Measurements from ENCODE around the gene APBA1.

GRCh38 chr9:69622676-69623075 lies 49.5 kb downstream of the APBA1 start:
- TF ChIP-seq, protein P1, sequence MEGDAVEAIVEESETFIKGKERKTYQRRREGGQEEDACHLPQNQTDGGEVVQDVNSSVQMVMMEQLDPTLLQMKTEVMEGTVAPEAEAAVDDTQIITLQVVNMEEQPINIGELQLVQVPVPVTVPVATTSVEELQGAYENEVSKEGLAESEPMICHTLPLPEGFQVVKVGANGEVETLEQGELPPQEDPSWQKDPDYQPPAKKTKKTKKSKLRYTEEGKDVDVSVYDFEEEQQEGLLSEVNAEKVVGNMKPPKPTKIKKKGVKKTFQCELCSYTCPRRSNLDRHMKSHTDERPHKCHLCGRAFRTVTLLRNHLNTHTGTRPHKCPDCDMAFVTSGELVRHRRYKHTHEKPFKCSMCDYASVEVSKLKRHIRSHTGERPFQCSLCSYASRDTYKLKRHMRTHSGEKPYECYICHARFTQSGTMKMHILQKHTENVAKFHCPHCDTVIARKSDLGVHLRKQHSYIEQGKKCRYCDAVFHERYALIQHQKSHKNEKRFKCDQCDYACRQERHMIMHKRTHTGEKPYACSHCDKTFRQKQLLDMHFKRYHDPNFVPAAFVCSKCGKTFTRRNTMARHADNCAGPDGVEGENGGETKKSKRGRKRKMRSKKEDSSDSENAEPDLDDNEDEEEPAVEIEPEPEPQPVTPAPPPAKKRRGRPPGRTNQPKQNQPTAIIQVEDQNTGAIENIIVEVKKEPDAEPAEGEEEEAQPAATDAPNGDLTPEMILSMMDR (IDR thresholded peaks at IDR 0.05; ENCODE audit: insufficient read depth, low read depth, low read length), result no peak
- TF ChIP-seq EZH2 (IDR thresholded peaks at IDR 0.05; ENCODE audit: insufficient read depth, low read length), result no peak

All from astrocyte (in vitro differentiated cells and primary cell).